Measurements from ENCODE around the gene DRICH1.
"Not testable (repeated sequence)": the region's sequence is repeated elsewhere in the genome, so short reads cannot be mapped to it uniquely, and the experiment has no call there.

The DRICH1 gene

GRCh38 chr22:23646526-23646925, 14.4 kb upstream of the DRICH1 start:
- not testable (repeated sequence) for H3K4me1 ChIP-seq (ENCODE audit: control insufficient read depth, insufficient read depth, low read length, unreplicated experiment); H3K36me3 ChIP-seq (ENCODE audit: insufficient read depth, low read length); H3K79me2 ChIP-seq (ENCODE audit: control insufficient read depth, insufficient read depth, low read length, unreplicated experiment); H2AFZ ChIP-seq (ENCODE audit: low read length, unreplicated experiment); H3K27ac ChIP-seq (ENCODE audit: low read depth, low read length); H3K27me3 ChIP-seq (ENCODE audit: insufficient read depth, low read length); H3K4me3 ChIP-seq (ENCODE audit: low read depth, low read length)

- not testable (repeated sequence) for H2AFZ ChIP-seq (ENCODE audit: low read length, unreplicated experiment); H3K4me3 ChIP-seq (ENCODE audit: low read depth, low read length); H3K36me3 ChIP-seq (ENCODE audit: insufficient read depth, low read length); H3K27me3 ChIP-seq (ENCODE audit: insufficient read depth, low read length); H3K79me2 ChIP-seq (ENCODE audit: control insufficient read depth, insufficient read depth, low read length, unreplicated experiment); H3K4me1 ChIP-seq (ENCODE audit: control insufficient read depth, insufficient read depth, low read length, unreplicated experiment); H3K27ac ChIP-seq (ENCODE audit: low read depth, low read length)
These were observed 8.1 kb upstream of the DRICH1 start for GRCh38 chr22:23640206-23640605.

GRCh38 chr22:23639661-23640060, 7.5 kb upstream of the DRICH1 start:
- no peaks in the 10 kb centered on the region for H3K79me2 ChIP-seq (ENCODE audit: control insufficient read depth, insufficient read depth, low read length, unreplicated experiment)

GRCh38 chr22:23638611-23639010, 6.5 kb upstream of the DRICH1 start:
- no peaks in the 10 kb centered on the region for H3K4me1 ChIP-seq (ENCODE audit: control insufficient read depth, insufficient read depth, low read length, unreplicated experiment)
- no peaks in the 10 kb centered on the region for H3K79me2 ChIP-seq (ENCODE audit: control insufficient read depth, insufficient read depth, low read length, unreplicated experiment)
- H3K4me3 ChIP-seq (ENCODE audit: low read depth, low read length) = no peak overlapping the region
- H3K27me3 ChIP-seq (ENCODE audit: insufficient read depth, low read length) = no peaks in the 10 kb centered on the region
- H3K36me3 ChIP-seq (ENCODE audit: insufficient read depth, low read length) = no peaks in the 10 kb centered on the region
- H3K27ac ChIP-seq (ENCODE audit: low read depth, low read length) = no peak overlapping the region
- no peak overlapping the region for H2AFZ ChIP-seq (ENCODE audit: low read length, unreplicated experiment)

More at GRCh38 chr22:23639661-23640060, 7.5 kb upstream of the DRICH1 start:
- no peak overlapping the region for H2AFZ ChIP-seq (ENCODE audit: low read length, unreplicated experiment)
- H3K4me3 ChIP-seq (ENCODE audit: low read depth, low read length) = no peak overlapping the region
- no peaks in the 10 kb centered on the region for H3K4me1 ChIP-seq (ENCODE audit: control insufficient read depth, insufficient read depth, low read length, unreplicated experiment)
- H3K27ac ChIP-seq (ENCODE audit: low read depth, low read length) = no peak overlapping the region
- H3K36me3 ChIP-seq (ENCODE audit: insufficient read depth, low read length) = no peaks in the 10 kb centered on the region
- no peaks in the 10 kb centered on the region for H3K27me3 ChIP-seq (ENCODE audit: insufficient read depth, low read length)

GRCh38 chr22:23635291-23635690, 3.2 kb upstream of the DRICH1 start:
- not testable (repeated sequence) for H3K4me3 ChIP-seq (ENCODE audit: low read depth, low read length); H3K36me3 ChIP-seq (ENCODE audit: insufficient read depth, low read length); H3K79me2 ChIP-seq (ENCODE audit: control insufficient read depth, insufficient read depth, low read length, unreplicated experiment); H2AFZ ChIP-seq (ENCODE audit: low read length, unreplicated experiment); H3K27ac ChIP-seq (ENCODE audit: low read depth, low read length); H3K4me1 ChIP-seq (ENCODE audit: control insufficient read depth, insufficient read depth, low read length, unreplicated experiment); H3K27me3 ChIP-seq (ENCODE audit: insufficient read depth, low read length)

- not testable (repeated sequence) for H3K36me3 ChIP-seq (ENCODE audit: insufficient read depth, low read length); H3K79me2 ChIP-seq (ENCODE audit: control insufficient read depth, insufficient read depth, low read length, unreplicated experiment)
These were observed 3.9 kb downstream of the DRICH1 start for GRCh38 chr22:23628056-23628743.

GRCh38 chr22:23627401-23628055, 4.6 kb downstream of the DRICH1 start:
- not testable (repeated sequence) for H3K4me3 ChIP-seq (ENCODE audit: low read depth, low read length); H3K36me3 ChIP-seq (ENCODE audit: insufficient read depth, low read length); H3K4me1 ChIP-seq (ENCODE audit: control insufficient read depth, insufficient read depth, low read length, unreplicated experiment); H3K79me2 ChIP-seq (ENCODE audit: control insufficient read depth, insufficient read depth, low read length, unreplicated experiment); H2AFZ ChIP-seq (ENCODE audit: low read length, unreplicated experiment); H3K27ac ChIP-seq (ENCODE audit: low read depth, low read length); H3K27me3 ChIP-seq (ENCODE audit: insufficient read depth, low read length)

More at GRCh38 chr22:23628056-23628743, 3.9 kb downstream of the DRICH1 start:
- not testable (repeated sequence) for H2AFZ ChIP-seq (ENCODE audit: low read length, unreplicated experiment); H3K27me3 ChIP-seq (ENCODE audit: insufficient read depth, low read length); H3K4me3 ChIP-seq (ENCODE audit: low read depth, low read length); H3K4me1 ChIP-seq (ENCODE audit: control insufficient read depth, insufficient read depth, low read length, unreplicated experiment); H3K27ac ChIP-seq (ENCODE audit: low read depth, low read length)

- no peaks in the 10 kb centered on the region for H3K79me2 ChIP-seq (ENCODE audit: control insufficient read depth, insufficient read depth, low read length, unreplicated experiment)
- peaks cover 5% of the 10 kb centered on the region; the same call in 1 of the 2 replicates for H3K27me3 ChIP-seq (ENCODE audit: insufficient read depth, low read length)
- no peaks in the 10 kb centered on the region for H3K4me1 ChIP-seq (ENCODE audit: control insufficient read depth, insufficient read depth, low read length, unreplicated experiment)
- no peak overlapping the region for H3K4me3 ChIP-seq (ENCODE audit: low read depth, low read length)
- H3K36me3 ChIP-seq (ENCODE audit: insufficient read depth, low read length) = no peaks in the 10 kb centered on the region
- no peak overlapping the region for H3K27ac ChIP-seq (ENCODE audit: low read depth, low read length)
- H2AFZ ChIP-seq (ENCODE audit: low read length, unreplicated experiment) = no peak overlapping the region
These were observed 5.7 kb downstream of the DRICH1 start for GRCh38 chr22:23626286-23626975.

- Histone ChIP-seq H3K27ac (ENCODE audit: low read depth, low read length) (no peak overlapping the region), H3K27me3 (ENCODE audit: insufficient read depth, low read length) (peaks cover 5% of the 10 kb centered on the region; the same call in 1 of the 2 replicates), H3K36me3 (ENCODE audit: insufficient read depth, low read length) (no peaks in the 10 kb centered on the region), H3K4me3 (ENCODE audit: low read depth, low read length) (no peak overlapping the region), H3K4me1 (ENCODE audit: control insufficient read depth, insufficient read depth, low read length, unreplicated experiment) (no peaks in the 10 kb centered on the region), H2AFZ (ENCODE audit: low read length, unreplicated experiment) (no peak overlapping the region), H3K79me2 (ENCODE audit: control insufficient read depth, insufficient read depth, low read length, unreplicated experiment) (no peaks in the 10 kb centered on the region)
These were observed 9.5 kb downstream of the DRICH1 start for GRCh38 chr22:23622634-23623033.

- not testable (repeated sequence) for H3K27me3 ChIP-seq (ENCODE audit: insufficient read depth, low read length); H3K4me1 ChIP-seq (ENCODE audit: control insufficient read depth, insufficient read depth, low read length, unreplicated experiment); H3K27ac ChIP-seq (ENCODE audit: low read depth, low read length); H2AFZ ChIP-seq (ENCODE audit: low read length, unreplicated experiment); H3K4me3 ChIP-seq (ENCODE audit: low read depth, low read length); H3K36me3 ChIP-seq (ENCODE audit: insufficient read depth, low read length); H3K79me2 ChIP-seq (ENCODE audit: control insufficient read depth, insufficient read depth, low read length, unreplicated experiment)
These were observed 10.2 kb downstream of the DRICH1 start for GRCh38 chr22:23621916-23622315.
